ENCODE results near the gene HAGHL. TPM values are rescaled to one million over a fixed set of nuclear protein-coding genes. Genes with fewer than 3 reads are reported as not detected.

HAGHL gene, protein sequence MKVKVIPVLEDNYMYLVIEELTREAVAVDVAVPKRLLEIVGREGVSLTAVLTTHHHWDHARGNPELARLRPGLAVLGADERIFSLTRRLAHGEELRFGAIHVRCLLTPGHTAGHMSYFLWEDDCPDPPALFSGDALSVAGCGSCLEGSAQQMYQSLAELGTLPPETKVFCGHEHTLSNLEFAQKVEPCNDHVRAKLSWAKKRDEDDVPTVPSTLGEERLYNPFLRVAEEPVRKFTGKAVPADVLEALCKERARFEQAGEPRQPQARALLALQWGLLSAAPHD
- 22.6 TPM for total RNA-seq

GRCh38 chr16:726438-727290 is at the start of gene HAGHL, which contains the start of gene CCDC78:
Gene HAGHL (plus strand): TSS chr16:727106. CDS start chr16:727510, 404 bp downstream.
Gene CCDC78 (minus strand): TSS chr16:726443. CDS start chr16:726367, 76 bp downstream.
- no peak for DNase-seq (ENCODE audit: low read depth in 2 of 3, low spot score in 2 of 3)

- no peak for DNase-seq (ENCODE audit: low read depth in 2 of 3, low spot score in 2 of 3)
Observed at GRCh38 chr16:677316-678190, 49.4 kb upstream of the HAGHL start.

DNA sequence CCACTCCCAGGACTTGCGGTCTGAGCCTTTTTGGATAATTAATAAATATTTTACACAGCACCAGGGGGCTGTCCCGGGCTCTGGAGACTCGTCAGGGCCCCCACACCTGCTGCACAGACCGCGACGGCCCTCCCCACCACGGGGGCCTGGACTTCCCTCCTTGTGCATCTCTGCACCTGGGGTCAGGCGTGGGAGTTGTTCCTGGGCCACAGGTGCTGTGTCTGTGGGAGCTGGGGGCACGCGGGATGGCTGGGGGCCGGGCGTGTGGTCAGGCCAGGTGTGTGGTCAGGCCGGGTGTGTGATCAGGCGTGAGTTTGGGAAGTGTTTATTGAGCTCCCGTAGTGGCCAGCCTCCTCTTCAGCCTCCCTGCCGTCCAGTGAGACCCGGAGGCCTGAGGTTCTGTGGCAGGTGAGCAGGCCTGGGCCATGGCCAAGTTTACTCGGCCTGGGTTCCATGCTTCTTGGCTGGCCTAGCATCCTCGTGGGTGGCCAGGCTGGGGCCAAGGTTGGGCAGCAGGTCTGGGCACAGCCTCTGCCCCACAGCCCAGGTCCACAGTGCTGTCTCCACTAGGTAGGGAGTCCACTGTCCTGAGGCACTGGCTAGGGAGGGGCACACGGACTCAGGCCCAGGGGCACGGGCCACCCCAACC is 48.6 kb upstream of the HAGHL start:
- DNase-seq (ENCODE audit: low read depth in 2 of 3, low spot score in 2 of 3): no peak

DNA sequence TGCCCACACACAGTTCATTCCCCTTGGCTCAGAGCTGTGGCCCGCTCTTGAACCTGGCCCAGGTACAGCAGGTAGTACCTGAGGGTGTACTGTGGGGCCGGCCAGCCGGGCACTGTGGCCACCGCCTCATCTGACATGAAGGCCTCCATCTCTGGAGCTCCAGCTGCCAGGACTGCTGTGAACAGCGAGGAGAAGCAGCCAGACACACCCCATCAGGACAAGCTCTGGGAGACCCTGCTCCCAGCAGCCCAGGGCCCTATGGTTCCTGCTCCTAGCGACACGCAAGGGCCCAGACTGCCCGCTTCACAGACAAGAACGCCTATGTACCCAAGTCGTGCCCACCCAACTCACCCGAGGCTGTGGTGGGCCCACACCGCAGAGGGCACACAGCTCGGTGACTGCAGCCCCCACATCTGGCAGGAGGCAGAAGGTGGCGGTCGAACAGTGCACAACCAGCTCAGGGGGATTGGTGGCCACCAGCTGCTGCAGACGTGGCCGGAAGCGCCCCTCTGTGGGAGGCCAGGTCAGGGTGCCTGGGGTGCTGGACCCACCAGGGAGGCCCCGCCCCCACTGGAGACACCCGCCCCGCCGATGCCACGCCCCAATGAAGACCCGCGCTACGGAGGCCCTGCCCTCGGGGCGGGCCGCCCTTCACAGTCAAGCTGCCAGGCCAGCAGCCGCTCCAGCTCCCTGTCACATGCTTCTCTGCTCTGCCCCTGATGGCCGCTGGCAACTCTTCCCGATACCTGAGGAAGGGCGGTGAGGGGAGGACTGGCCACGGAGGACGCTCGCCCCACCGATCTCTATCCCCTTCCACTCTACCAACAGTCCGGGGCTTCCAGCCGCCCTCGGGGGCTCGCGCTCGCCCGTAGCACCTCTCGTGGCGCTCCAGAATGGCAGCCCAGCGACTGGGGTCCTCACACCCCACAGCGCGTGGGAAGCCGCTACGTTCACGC is 47.8 kb upstream of the HAGHL start:
- peak in 2 of 3 donors; percentile 61 to 69 for DNase-seq (ENCODE audit: low read depth in 2 of 3, low spot score in 2 of 3)

GRCh38 chr16:679814-680624 is 46.9 kb upstream of the HAGHL start, which contains the start of gene STUB1:
Gene STUB1 (plus strand): TSS chr16:680410. CDS start chr16:680526, 116 bp downstream.
- peak; percentile 68 to 87 (median 86) for DNase-seq (ENCODE audit: low read depth in 2 of 3, low spot score in 2 of 3)

GRCh38 chr16:680625-680945 is 46.3 kb upstream of the HAGHL start:
- no peak for DNase-seq (ENCODE audit: low read depth in 2 of 3, low spot score in 2 of 3)

DNA sequence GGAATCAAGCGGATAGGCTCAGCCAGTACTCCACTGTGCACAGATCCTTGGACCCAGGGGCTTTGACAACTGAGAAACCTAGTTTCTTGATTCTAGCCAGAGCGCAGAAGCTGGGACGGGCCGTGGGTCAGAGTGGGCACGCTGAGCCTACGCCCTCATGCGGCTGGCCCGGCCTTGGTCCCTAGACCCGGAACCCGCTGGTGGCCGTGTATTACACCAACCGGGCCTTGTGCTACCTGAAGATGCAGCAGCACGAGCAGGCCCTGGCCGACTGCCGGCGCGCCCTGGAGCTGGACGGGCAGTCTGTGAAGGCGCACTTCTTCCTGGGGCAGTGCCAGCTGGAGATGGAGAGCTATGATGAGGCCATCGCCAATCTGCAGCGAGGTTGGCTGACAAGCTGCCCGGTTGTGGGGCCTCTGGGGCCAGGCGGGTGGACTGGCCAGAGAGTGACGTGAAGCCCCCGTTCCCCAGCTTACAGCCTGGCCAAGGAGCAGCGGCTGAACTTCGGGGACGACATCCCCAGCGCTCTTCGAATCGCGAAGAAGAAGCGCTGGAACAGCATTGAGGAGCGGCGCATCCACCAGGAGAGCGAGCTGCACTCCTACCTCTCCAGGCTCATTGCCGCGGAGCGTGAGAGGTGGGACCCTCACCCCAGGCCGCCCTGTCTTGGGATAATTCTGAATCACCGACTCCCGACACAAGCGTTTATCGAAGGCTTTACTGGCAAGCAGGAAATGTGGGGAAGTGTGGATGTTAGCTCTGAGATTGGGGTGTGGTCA is 45.8 kb upstream of the HAGHL start:
- no peak for DNase-seq (ENCODE audit: low read depth in 2 of 3, low spot score in 2 of 3)

DNA sequence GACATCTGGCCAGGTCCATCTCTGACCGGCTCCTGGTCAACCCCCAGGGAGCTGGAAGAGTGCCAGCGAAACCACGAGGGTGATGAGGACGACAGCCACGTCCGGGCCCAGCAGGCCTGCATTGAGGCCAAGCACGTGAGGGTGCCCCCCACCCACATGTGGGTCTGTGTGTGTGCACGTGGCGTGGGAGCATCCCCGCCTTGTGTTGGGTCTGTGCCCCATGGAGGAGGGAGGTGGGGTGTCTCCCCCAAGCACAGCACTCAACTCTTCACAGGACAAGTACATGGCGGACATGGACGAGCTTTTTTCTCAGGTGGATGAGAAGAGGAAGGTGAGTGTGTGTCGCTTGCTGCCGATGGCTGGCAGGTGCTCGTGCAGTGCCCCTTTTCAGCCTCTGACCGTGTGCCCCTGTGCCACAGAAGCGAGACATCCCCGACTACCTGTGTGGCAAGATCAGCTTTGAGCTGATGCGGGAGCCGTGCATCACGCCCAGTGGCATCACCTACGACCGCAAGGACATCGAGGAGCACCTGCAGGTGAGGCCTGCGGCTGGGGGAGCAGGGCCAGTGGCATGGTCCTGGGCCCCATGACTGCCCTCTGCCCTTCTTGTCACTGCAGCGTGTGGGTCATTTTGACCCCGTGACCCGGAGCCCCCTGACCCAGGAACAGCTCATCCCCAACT is 45.0 kb upstream of the HAGHL start:
- no peak for DNase-seq (ENCODE audit: low read depth in 2 of 3, low spot score in 2 of 3)

- no peak for DNase-seq (ENCODE audit: low read depth in 2 of 3, low spot score in 2 of 3)
Observed at GRCh38 chr16:682493-683395, 44.2 kb upstream of the HAGHL start.

DNA sequence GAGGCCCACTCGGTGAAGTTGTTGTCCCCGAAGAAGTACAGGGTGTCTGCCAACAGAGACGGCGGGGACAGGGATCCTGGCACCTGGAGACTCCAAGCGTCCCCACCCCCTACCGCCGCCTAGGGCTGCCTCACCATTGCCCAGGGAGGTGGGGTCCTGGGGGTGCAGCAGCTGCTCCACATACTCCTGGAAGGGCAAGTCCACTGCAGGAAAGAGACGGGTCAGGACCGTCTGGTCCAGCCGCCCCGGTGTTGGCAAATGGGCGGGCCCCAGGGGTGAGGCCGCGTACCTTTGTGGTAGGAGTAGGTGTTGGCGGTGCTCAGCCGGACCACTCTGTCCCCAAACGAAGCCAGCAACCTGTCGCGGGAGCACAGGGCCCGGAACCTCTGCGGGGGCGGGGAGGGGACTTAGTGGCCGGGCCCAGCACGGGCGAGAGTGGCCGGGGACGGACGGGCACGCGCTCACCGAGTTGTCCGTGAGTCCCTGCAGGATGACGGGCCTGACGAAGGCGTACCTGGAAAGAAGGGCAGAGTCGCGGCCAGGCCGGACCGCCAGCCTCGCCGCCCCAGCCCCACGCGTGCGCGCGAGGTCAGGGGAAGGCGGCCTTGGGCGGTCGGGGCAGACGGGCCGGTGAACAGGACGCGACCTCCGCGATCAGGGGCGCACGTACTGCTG is 43.4 kb upstream of the HAGHL start:
- no peak for DNase-seq (ENCODE audit: low read depth in 2 of 3, low spot score in 2 of 3)

- peak; percentile 90 to 95 (median 93) for DNase-seq (ENCODE audit: low read depth in 2 of 3, low spot score in 2 of 3)
Observed at GRCh38 chr16:684071-684794, 42.7 kb upstream of the HAGHL start, which contains the start of gene JMJD8. Gene JMJD8 (minus strand): TSS chr16:684334. CDS start chr16:684319, 15 bp downstream.

- DNase-seq (ENCODE audit: low read depth in 2 of 3, low spot score in 2 of 3): no peak
Observed at GRCh38 chr16:684961-685696, 41.8 kb upstream of the HAGHL start.

DNA sequence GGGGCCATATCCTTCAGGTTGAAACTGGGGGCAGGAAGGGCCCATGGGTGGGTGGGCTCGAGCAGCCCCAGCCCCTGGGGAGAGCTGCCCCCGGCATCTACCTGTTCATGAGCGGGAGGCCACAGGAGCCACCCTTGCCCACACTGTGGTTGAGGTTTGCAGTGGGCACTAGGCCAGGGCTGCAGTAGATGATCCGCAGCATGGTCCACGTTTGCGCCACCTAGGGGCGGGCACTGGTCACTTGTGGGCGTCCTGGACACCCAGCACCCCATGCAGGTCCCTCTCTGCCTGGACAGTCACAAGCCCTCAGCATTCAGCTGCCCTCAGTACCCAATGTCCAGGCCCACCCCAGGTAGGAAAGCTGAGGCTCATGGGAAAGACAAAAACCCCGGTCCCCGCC is 40.9 kb upstream of the HAGHL start:
- DNase-seq (ENCODE audit: low read depth in 2 of 3, low spot score in 2 of 3): peak in 1 of 3 donors; percentile 22

All from hematopoietic multipotent progenitor cell (in vitro differentiated cells).